DMS79 (cell line): ENCODE data around the gene DMBX1.

Experiments
- DNase-seq: peaks from one replicate; lab custom pipeline; 2025; lab: John Stamatoyannopoulos, UW

The DMBX1 gene

GRCh38 chr1:46526013-46526690 is 36.5 kb downstream of the DMBX1 start:
- peak; percentile 50 for DNase-seq

DNA sequence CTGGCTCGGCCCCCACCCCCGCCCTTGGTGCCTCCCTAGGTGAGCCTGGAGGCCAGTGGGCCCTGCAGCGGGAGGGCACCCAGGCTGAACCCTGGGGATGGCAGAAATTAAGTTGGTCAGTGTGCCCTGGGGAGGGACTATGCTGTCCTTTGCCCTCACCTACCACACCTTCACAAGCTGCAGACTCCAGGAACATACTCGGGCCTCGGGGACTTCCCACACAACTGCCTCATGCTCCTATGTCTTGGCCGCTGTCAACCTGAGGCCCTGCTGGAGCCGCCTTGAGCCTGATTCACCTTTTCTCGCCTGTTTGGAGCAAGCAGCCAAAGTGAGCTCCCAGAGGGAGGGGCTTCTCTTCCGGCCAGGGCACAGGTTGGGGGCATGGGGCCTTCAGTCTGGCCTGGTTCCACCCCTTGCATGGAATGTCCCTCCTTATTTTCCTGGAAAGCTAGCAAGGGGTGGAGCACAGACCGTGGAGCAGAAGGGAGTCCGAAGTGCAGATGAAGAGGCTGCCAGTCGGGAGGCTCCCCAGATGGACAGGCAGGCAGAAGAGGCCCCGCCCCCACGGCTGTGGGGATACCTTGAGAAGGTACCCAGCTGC is 37.2 kb downstream of the DMBX1 start:
- no peak for DNase-seq

GRCh38 chr1:46527474-46528296 is 38.0 kb downstream of the DMBX1 start:
- DNase-seq = peak; percentile 61

GRCh38 chr1:46528297-46528955 is 38.8 kb downstream of the DMBX1 start:
- no peak for DNase-seq

GRCh38 chr1:46529031-46529630 is 39.5 kb downstream of the DMBX1 start:
- DNase-seq = no peak

DNA sequence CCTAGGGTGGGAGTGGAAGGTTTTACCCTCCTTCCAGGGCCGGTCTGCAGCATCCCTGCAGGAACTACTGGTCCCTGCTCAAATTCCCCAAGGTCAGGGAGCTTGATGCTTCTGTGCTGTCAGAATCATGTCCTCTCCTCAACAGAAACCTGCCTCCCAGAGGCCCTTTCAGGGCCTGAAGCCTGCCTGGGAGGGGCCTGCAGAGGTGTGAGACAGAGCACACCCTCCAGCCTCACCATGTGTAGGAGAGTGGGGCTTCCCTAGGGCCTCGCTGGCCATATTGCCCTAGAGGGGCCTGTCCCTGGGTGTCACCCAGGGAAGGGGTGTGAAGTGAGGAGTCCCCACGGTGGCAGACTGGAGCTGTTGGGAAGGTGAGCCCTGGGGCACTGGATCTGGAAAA is 40.7 kb downstream of the DMBX1 start:
- no peak for DNase-seq

- no peak for DNase-seq
Measured at GRCh38 chr1:46530791-46531409, 41.3 kb downstream of the DMBX1 start.

GRCh38 chr1:46532095-46532494 is 42.5 kb downstream of the DMBX1 start:
- DNase-seq = no peak

DNA sequence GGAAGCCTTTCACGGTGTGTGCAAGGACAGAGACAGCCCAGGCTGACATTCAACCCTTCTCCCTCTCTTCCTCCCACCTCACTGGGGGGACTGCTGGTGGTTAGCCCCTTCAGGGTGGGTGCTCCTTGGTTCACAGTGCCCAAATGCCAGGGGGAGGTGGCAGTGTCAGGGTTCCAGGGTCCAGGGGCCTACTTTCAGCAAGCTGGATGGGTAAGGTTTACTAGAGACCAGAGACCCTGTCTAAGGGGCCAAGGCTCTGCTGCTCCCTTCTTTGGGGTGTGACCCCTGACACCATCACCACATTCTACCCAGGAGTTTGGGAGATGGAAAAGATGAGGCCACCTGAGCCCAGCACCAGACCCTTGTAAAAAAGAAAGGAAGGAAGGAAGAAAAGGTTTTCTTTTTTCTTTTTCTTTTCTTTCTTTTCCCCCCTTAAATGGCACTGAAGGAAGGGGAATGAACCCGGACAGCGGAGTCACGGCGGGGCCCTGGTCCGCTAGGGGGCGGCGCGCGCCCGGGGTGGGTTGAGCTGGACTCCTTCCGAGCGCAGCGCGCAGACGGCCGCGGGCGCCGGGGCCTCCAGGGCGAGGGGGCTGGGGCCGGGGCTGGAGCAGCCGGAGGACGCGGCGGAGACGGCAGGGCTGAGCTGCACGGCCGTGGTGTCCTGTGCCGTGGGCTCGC is 43.0 kb downstream of the DMBX1 start:
- peak; percentile 10 for DNase-seq

DNA sequence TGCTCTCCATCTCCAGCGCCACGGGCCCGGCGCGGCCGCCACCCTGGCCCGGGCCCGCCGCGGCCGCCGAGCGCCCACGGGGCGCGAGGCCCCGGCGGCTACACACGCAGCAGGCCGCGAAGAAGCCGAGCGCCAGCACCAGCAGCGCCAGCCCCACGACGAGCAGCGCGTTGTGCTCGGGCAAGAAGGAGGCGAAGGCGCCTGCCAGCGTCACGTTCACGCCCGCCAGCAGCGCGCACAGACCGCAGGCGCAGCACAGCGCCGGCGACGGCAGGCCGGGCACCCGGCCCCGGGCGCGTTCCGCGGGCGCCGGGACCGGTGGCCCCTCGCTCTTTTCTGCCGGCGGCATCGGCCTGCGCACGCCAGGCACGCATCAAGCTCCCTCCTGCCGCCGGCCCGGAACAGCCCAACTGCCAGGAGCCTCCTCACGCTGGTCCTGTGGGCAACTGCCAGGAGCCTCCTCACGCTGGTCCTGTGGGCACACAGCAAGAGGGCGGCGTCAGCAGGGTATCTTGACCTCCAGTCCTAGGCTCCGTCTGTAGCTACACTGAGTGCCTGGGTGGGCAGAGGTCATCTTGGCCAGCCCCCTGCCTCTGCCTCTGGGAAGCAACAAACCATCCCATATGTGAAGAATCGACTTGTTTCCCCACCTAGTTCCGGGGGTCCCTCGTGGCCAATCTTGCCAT is 43.7 kb downstream of the DMBX1 start:
- DNase-seq = peak; percentile 18

DNA sequence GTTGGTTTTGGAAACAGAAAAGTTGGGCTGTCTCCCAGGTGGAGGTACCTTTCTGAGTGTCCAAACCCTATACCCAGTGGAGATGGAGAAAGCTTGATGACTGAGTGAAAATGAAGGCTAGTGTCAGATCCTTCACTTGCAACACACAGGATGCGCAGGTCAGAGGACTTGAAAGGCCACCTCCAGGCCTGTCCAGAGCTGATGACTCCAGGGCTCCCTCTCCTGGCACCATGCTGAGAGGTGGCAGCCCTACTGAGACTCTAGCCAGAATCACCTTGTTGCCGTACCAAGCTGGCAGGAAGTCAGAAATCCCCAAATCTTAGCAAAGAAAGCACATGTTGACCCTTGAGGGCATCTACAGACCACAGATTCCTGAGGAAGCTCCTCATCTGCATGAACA is 45.4 kb downstream of the DMBX1 start:
- DNase-seq = no peak

GRCh38 chr1:46536527-46536926 is 46.9 kb downstream of the DMBX1 start:
- no peak for DNase-seq

GRCh38 chr1:46537651-46538050 is 48.0 kb downstream of the DMBX1 start:
- DNase-seq = no peak

GRCh38 chr1:46538147-46538546 is 48.5 kb downstream of the DMBX1 start:
- DNase-seq = no peak
